ENCODE results near the gene NMNAT2. TPM values are rescaled to one million over a fixed set of nuclear protein-coding genes. Genes with fewer than 3 reads are reported as not detected.

Gene NMNAT2
- total RNA-seq, 1 experiment from 2014 or later: 0.39 TPM

- H3K36me3 ChIP-seq (ENCODE audit: control insufficient read depth, insufficient read depth, low read length): no peaks in the 10 kb centered on the region
- no peaks in the 10 kb centered on the region; the same call in 1 of the 2 replicates for H3K4me1 ChIP-seq (ENCODE audit: control insufficient read depth, insufficient read depth, low read length)
- H3K4me3 ChIP-seq (ENCODE audit: low read depth in 2 of 2, low read length in 2 of 2): no peak overlapping the region
- H3K27me3 ChIP-seq (ENCODE audit: control insufficient read depth, insufficient read depth, low read length): peaks cover 7% of the 10 kb centered on the region
- H3K27ac ChIP-seq (ENCODE audit: low read length): no peak overlapping the region
- ChIA-PET CTCF (no interaction called here), POLR2A (no interaction called here)
- in situ Hi-C loops (cut with HindIII; ENCODE audit: low pct_unique_long_range_greater_than_20kb, low sequenced_read_pairs): no loop called here
- intact Hi-C loops (cut with micrococcal nuclease; ENCODE audit: unreplicated experiment): no loop called here
- no peak for DNase-seq (ENCODE audit: low read depth, low spot score)
- no peak for ATAC-seq
- no TSS peak for BruUV-seq (replicated peaks)
- TF ChIP-seq TCF7L2 (IDR thresholded peaks at IDR 0.05; ENCODE audit: low read depth, low read length) (no peak), SIN3A (IDR thresholded peaks at IDR 0.05; ENCODE audit: borderline replicate concordance, insufficient read depth, low read depth, low read length) (no peak), REST (IDR thresholded peaks at IDR 0.05; ENCODE audit: insufficient read depth in 1 of 2, low read depth in 2 of 2, low read length in 1 of 2) (no peak), POLR2AphosphoS5 (IDR thresholded peaks at IDR 0.05; ENCODE audit: low read depth, low read length) (no peak)
- TF ChIP-seq, protein P1, sequence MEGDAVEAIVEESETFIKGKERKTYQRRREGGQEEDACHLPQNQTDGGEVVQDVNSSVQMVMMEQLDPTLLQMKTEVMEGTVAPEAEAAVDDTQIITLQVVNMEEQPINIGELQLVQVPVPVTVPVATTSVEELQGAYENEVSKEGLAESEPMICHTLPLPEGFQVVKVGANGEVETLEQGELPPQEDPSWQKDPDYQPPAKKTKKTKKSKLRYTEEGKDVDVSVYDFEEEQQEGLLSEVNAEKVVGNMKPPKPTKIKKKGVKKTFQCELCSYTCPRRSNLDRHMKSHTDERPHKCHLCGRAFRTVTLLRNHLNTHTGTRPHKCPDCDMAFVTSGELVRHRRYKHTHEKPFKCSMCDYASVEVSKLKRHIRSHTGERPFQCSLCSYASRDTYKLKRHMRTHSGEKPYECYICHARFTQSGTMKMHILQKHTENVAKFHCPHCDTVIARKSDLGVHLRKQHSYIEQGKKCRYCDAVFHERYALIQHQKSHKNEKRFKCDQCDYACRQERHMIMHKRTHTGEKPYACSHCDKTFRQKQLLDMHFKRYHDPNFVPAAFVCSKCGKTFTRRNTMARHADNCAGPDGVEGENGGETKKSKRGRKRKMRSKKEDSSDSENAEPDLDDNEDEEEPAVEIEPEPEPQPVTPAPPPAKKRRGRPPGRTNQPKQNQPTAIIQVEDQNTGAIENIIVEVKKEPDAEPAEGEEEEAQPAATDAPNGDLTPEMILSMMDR (IDR thresholded peaks at IDR 0.05): no peak
- H3K9me3 ChIP-seq (ENCODE audit: control insufficient read depth, insufficient read depth, low read depth, low read length): no peaks in the 10 kb centered on the region
Measured at GRCh38 chr1:183449223-183449770, 31.1 kb upstream of the NMNAT2 start.

DNA sequence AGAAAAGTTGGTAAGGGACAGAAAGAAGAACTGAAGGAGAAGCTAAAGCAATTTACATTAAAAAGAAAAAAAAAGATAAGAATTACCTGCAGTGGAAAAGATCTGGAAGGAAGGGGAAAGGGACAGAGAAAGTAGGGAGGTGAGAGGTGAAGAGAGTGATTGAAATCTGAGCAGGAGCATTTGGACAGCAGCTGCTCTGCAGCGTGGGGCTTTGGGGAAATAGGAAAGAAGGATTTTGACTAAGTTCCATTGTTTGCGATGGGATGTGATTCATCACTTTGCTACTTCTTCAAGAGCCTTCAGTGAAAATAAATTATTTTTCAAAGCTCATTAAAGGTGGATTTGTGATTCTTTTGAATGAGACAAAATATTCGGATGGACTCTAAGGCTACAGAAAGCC lies 26.1 kb upstream of the NMNAT2 start:
- Histone ChIP-seq H3K4me1 (ENCODE audit: control insufficient read depth, insufficient read depth, low read length) (no peaks in the 10 kb centered on the region), H3K9me3 (ENCODE audit: control insufficient read depth, insufficient read depth, low read depth, low read length) (no peaks in the 10 kb centered on the region), H3K27ac (ENCODE audit: low read length) (no peak overlapping the region), H3K4me3 (ENCODE audit: low read depth in 2 of 2, low read length in 2 of 2) (no peak overlapping the region), H3K36me3 (ENCODE audit: control insufficient read depth, insufficient read depth, low read length) (no peaks in the 10 kb centered on the region), H3K27me3 (ENCODE audit: control insufficient read depth, insufficient read depth, low read length) (peaks cover 2% of the 10 kb centered on the region; the same call in 1 of the 2 replicates)
- DNase-seq (ENCODE audit: low read depth, low spot score) (no peak), ATAC-seq (no peak)
- BruUV-seq (replicated peaks): no TSS peak
- intact Hi-C loops (cut with micrococcal nuclease; ENCODE audit: unreplicated experiment): no loop called here
- TF ChIP-seq POLR2AphosphoS5 (IDR thresholded peaks at IDR 0.05; ENCODE audit: low read depth, low read length): no peak
- TF ChIP-seq SIN3A (IDR thresholded peaks at IDR 0.05; ENCODE audit: borderline replicate concordance, insufficient read depth, low read depth, low read length): no peak
- TF ChIP-seq REST (IDR thresholded peaks at IDR 0.05; ENCODE audit: insufficient read depth in 1 of 2, low read depth in 2 of 2, low read length in 1 of 2): no peak
- TF ChIP-seq, protein P1 (IDR thresholded peaks at IDR 0.05): no peak
- no peak for TF ChIP-seq TCF7L2 (IDR thresholded peaks at IDR 0.05; ENCODE audit: low read depth, low read length)
- ChIA-PET CTCF (no interaction called here), POLR2A (no interaction called here)
- in situ Hi-C loops (cut with HindIII; ENCODE audit: low pct_unique_long_range_greater_than_20kb, low sequenced_read_pairs): no loop called here

Data from Panc1 (cell line).